ENCODE measurements around the gene SGSH. TPM values are rescaled to one million over a fixed set of nuclear protein-coding genes. Genes with fewer than 3 reads are reported as not detected.

The SGSH gene
- polyA plus RNA-seq, 1 donor (not counting 4 experiments of a cell fraction or from before 2014, with no cell fraction given): 9.6 TPM

DNA sequence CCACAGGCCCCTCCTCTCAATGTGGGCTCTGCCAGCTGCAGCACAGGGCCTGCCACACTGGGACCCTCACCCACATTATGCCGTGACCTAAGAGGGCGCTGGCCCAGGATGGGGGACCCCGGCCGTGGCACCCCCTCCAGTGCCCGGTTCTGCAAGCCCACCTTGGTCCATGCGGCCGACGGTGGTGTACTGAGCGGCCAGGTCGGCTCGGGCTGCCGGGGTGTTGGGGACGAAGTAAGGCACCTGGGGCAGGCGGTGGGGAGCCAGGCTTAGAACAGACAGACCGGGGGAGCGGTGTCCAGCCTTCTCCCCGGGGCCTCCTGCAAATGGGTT lies 6.5 kb downstream of the SGSH start:
- Histone ChIP-seq H3K4me3 (ENCODE audit: control insufficient read depth in 2 of 3, extremely low read depth in 1 of 3, insufficient read depth in 2 of 3, low read depth in 1 of 3, low read length in 3 of 3) (no peak overlapping the region), H3K4me2 (ENCODE audit: control insufficient read depth, extremely low read depth, insufficient read depth, low read depth, low read length) (no peak overlapping the region), H3K9me1 (ENCODE audit: control insufficient read depth, extremely low read depth, insufficient read depth, low read length) (no peaks in the 10 kb centered on the region), H3K27ac (ENCODE audit: control insufficient read depth, insufficient read depth, low read length) (no peak overlapping the region), H4K20me1 (ENCODE audit: control insufficient read depth, extremely low read depth, insufficient read depth, low read length) (no peaks in the 10 kb centered on the region), H3K4me1 (ENCODE audit: control insufficient read depth, extremely low read depth, insufficient read depth, low read length) (no peaks in the 10 kb centered on the region), H3K9me3 (ENCODE audit: control insufficient read depth, low read depth, low read length) (no peaks in the 10 kb centered on the region), H3K9ac (ENCODE audit: control insufficient read depth, extremely low read depth, insufficient read depth, low read length) (no peak overlapping the region), H3K79me2 (ENCODE audit: control insufficient read depth, insufficient read depth, low read length) (no peaks in the 10 kb centered on the region), H3K36me3 (ENCODE audit: control insufficient read depth in 2 of 2, extremely low read depth in 1 of 2, insufficient read depth in 2 of 2, low read length in 2 of 2) (peaks cover 7 to 8% of the 10 kb centered on the region in 2 experiments), H2AFZ (ENCODE audit: control insufficient read depth, low read length) (no peak overlapping the region), H3K27me3 (ENCODE audit: control insufficient read depth, extremely low read depth, insufficient read depth, low read length) (no peaks in the 10 kb centered on the region)
- no peak for TF ChIP-seq EZH2 (IDR thresholded peaks at IDR 0.05; ENCODE audit: low read length)
- TF ChIP-seq CTCF (optimal IDR thresholded peaks at IDR 0.05 in 1 of 3, IDR thresholded peaks at IDR 0.05 in 1 of 3, conservative IDR thresholded peaks at IDR 0.05 in 1 of 3; ENCODE audit: extremely low read depth in 1 of 3, insufficient read depth in 2 of 3, low read length in 3 of 3): no peak
- DNase-seq (ENCODE audit: low read depth, low spot score): no peak
- dilution Hi-C loops (cut with MboI; ENCODE audit: extremely low pct_ligation_motif_present, low sequenced_read_pairs): no loop called here
- FAIRE-seq: no peak

- DNase-seq (ENCODE audit: low read depth, low spot score) (no peak), FAIRE-seq (no peak)
- Histone ChIP-seq H3K27ac (ENCODE audit: control insufficient read depth, insufficient read depth, low read length) (no peak overlapping the region), H3K9me3 (ENCODE audit: control insufficient read depth, low read depth, low read length) (no peaks in the 10 kb centered on the region), H3K36me3 (ENCODE audit: control insufficient read depth in 2 of 2, extremely low read depth in 1 of 2, insufficient read depth in 2 of 2, low read length in 2 of 2) (peaks cover 7 to 8% of the 10 kb centered on the region in 2 experiments), H3K9me1 (ENCODE audit: control insufficient read depth, extremely low read depth, insufficient read depth, low read length) (no peaks in the 10 kb centered on the region), H3K79me2 (ENCODE audit: control insufficient read depth, insufficient read depth, low read length) (no peaks in the 10 kb centered on the region), H3K27me3 (ENCODE audit: control insufficient read depth, extremely low read depth, insufficient read depth, low read length) (no peaks in the 10 kb centered on the region), H2AFZ (ENCODE audit: control insufficient read depth, low read length) (no peak overlapping the region), H4K20me1 (ENCODE audit: control insufficient read depth, extremely low read depth, insufficient read depth, low read length) (no peaks in the 10 kb centered on the region), H3K9ac (ENCODE audit: control insufficient read depth, extremely low read depth, insufficient read depth, low read length) (no peak overlapping the region), H3K4me2 (ENCODE audit: control insufficient read depth, extremely low read depth, insufficient read depth, low read depth, low read length) (no peak overlapping the region), H3K4me3 (ENCODE audit: control insufficient read depth in 2 of 3, extremely low read depth in 1 of 3, insufficient read depth in 2 of 3, low read depth in 1 of 3, low read length in 3 of 3) (no peak overlapping the region), H3K4me1 (ENCODE audit: control insufficient read depth, extremely low read depth, insufficient read depth, low read length) (no peaks in the 10 kb centered on the region)
- dilution Hi-C loops (cut with MboI; ENCODE audit: extremely low pct_ligation_motif_present, low sequenced_read_pairs): no loop called here
- no peak for TF ChIP-seq CTCF (optimal IDR thresholded peaks at IDR 0.05 in 1 of 3, IDR thresholded peaks at IDR 0.05 in 1 of 3, conservative IDR thresholded peaks at IDR 0.05 in 1 of 3; ENCODE audit: extremely low read depth in 1 of 3, insufficient read depth in 2 of 3, low read length in 3 of 3)
- TF ChIP-seq EZH2 (IDR thresholded peaks at IDR 0.05; ENCODE audit: low read length): no peak
Observed at GRCh38 chr17:80212962-80213642, 7.0 kb downstream of the SGSH start.
